Right ventricle myocardium superior (tissue), 1 donor: ENCODE measurements around the gene DICER1. TPM values are rescaled to one million over a fixed set of nuclear protein-coding genes. Genes with fewer than 3 reads are reported as not detected.

Experiments
- ATAC-seq: fragments of 200-7000 bp; cut with Tn5 transposase; one replicate; pipeline ENCODE4 v1.9.1; 2020; ENCODE audit warnings: mild to moderate bottlenecking; ENCODE audit not compliant: poor library complexity
- DNase-seq: peaks from one replicate; pipeline ENCODE4 v3.0.0-alpha.2; 2020
- intact Hi-C: fragments of 100-400 bp; cut with DNase I; formaldehyde crosslinking; loops from one replicate; pipeline ENCODE4 v1.11.2; 2022
- total RNA-seq: library from RNA; stranded (reverse); fragmentation: NEBNext Ultra II Directional; extraction: Animal tissue kit (Norgen Biotek cat#: 25700); gene quantifications from one replicate; pipeline ENCODE4 v1.2.1, GENCODE V29; 2021
- donor health status: DM: no; HTN: yes; CAD: no; lungs with severe emphysema.

Gene DICER1
- total RNA-seq, 1 donor from 2014 or later, result 26.1 TPM

- DNase-seq (no peak), ATAC-seq (no peak)
- intact Hi-C loops, result loop anchor here (10.0 kb wide), 1 partner anchor 323 kb away; no protein-coding TSS in a partner anchor
Observed at GRCh38 chr14:95101736-95102679, 55.3 kb downstream of the DICER1 start.

DNA sequence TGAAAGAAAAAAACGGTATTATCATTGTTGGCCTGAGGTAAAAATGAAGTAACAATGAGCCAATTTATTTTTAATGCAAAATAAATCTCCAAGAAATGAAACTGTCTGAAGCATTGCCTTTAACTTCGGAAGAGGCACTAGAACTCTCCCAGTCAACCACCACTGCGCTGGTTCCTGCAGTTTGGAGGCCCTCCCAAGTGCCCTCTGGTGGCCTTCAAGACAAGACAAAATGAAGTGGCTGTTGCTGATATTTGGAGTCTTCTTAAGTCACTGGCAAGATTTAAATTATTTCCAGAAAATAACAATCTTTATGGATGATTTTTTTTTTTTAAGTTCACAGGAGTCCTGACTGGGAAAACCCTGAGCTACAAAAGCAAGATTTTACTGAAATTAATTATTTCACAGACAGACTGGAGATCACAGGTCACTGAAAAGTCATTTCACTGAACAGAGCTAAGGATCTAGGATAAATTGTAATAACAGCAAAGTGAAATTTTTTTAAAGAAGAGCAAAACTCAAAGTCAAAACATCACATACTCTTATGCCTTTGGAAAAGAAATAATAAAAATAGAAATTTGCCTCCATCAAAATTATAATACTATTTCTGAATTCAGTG, 58.2 kb downstream of the DICER1 start:
- ATAC-seq, result peak; percentile 77
- DNase-seq, result peak; percentile 78
- intact Hi-C loops, result loop anchor here (5.0 kb wide), 1 partner anchor 412 kb away; no protein-coding TSS in a partner anchor

- ATAC-seq (peak; percentile 60), DNase-seq (no peak)
- intact Hi-C loops, result loop anchor here (5.0 kb wide), 1 partner anchor 410 kb away; no protein-coding TSS in a partner anchor
Observed at GRCh38 chr14:95097385-95097784, 59.9 kb downstream of the DICER1 start.

DNA sequence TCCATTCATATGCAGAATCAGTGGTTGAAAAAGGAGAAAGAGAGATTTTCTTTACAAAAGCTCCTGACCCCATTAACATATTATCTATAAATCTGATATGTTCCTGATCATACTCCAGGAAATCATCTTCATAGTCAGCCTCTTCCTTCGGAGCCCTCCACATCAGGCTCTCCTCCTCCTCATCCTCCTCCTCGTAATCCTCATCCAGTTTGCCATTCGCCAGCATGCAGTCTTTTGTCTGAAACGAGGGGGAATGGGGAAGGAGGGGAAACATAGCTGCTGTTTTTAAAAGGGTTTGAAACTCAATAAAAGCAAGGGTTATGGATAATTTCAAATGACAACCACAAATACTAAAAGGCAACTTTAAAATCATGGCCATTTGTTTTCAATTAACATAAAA, 60.9 kb downstream of the DICER1 start:
- ATAC-seq (no peak), DNase-seq (no peak)
- intact Hi-C loops, result loop anchor here (5.0 kb wide), 1 partner anchor 409 kb away; no protein-coding TSS in a partner anchor

- ATAC-seq (peak; percentile 16), DNase-seq (no peak)
- intact Hi-C loops, result loop anchor here (5.0 kb wide), 1 partner anchor 409 kb away; no protein-coding TSS in a partner anchor
Observed at GRCh38 chr14:95095996-95096395, 61.3 kb downstream of the DICER1 start.

- intact Hi-C loops, result no loop called here
Observed at GRCh38 chr14:95092723-95093122, 64.6 kb downstream of the DICER1 start.

GRCh38 chr14:95091581-95091980, 65.7 kb downstream of the DICER1 start:
- DNase-seq (no peak), ATAC-seq (no peak)
- intact Hi-C loops, result no loop called here

More at GRCh38 chr14:95092723-95093122, 64.6 kb downstream of the DICER1 start:
- DNase-seq (no peak), ATAC-seq (no peak)

GRCh38 chr14:95088665-95089064, 68.7 kb downstream of the DICER1 start:
- no peak for ATAC-seq
- intact Hi-C loops, result no loop called here
- DNase-seq, result no peak

DNA sequence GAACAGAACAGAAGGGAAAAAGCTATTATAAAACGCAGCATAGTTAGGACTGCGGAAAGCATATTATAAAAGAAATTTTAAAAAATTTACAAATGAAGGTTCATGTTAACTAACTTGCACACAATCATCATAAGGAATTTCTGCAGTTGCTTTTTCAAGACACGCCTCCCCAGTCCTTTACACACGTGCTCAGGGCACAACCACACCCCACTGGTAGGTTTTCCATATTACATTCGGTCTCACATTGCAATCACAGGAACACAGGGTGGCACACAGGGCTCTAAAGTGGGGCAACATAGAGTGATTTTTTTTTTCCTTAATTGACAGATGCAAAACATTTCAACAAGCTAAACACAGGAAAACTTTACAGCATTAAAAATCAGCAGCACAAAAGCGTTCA, 69.7 kb downstream of the DICER1 start:
- no peak for ATAC-seq
- no peak for DNase-seq
- intact Hi-C loops, result no loop called here

- ATAC-seq (no peak), DNase-seq (no peak)
- intact Hi-C loops, result no loop called here
Observed at GRCh38 chr14:95085321-95085720, 72.0 kb downstream of the DICER1 start.

DNA sequence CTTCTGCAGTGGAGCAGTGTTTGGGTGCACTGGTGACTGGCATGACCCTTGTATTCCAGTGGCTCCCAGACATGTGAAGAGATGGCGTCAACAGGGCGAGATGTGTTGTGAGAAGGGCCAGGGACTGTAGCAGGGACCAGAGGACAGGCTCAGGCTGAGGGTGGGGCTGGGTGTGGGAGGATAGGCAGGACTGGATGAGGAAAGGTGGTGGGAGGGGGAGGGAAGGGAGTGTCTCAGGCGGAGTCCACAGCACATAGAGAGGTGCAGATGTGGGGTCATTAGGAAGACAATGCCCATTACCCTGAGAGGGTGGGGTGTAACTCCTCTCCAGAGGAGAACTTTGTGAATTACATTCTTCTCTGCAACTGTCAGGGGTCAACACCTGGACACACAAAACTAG, 78.5 kb downstream of the DICER1 start:
- DNase-seq (no peak), ATAC-seq (no peak)
- intact Hi-C loops, result no loop called here

- intact Hi-C loops, result no loop called here
- no peak for ATAC-seq
- DNase-seq, result no peak
Observed at GRCh38 chr14:95077345-95077744, 80.0 kb downstream of the DICER1 start.

GRCh38 chr14:95075789-95076188, 81.5 kb downstream of the DICER1 start:
- ATAC-seq (no peak), DNase-seq (no peak)
- intact Hi-C loops, result no loop called here

DNA sequence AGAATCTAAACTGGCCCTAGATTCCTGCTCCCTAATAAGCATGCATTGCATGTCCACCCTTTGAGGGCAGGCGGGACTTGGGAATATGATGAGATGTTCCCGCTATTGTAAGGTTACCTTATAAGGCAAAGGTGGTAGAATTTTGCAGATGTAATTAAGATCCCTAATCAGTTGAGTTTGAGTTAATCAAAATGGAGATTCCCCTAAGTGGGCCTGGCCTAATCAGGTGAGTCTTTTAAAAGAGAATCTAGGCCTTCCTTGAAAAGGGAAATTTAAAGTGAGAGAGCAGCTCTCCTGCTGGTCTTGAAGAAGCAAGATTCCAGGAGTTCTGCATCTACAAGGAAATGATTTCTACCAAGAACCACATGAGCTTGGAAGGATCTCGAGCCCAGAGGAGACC, 83.4 kb downstream of the DICER1 start:
- intact Hi-C loops, result no loop called here
- DNase-seq (no peak), ATAC-seq (no peak)

DNA sequence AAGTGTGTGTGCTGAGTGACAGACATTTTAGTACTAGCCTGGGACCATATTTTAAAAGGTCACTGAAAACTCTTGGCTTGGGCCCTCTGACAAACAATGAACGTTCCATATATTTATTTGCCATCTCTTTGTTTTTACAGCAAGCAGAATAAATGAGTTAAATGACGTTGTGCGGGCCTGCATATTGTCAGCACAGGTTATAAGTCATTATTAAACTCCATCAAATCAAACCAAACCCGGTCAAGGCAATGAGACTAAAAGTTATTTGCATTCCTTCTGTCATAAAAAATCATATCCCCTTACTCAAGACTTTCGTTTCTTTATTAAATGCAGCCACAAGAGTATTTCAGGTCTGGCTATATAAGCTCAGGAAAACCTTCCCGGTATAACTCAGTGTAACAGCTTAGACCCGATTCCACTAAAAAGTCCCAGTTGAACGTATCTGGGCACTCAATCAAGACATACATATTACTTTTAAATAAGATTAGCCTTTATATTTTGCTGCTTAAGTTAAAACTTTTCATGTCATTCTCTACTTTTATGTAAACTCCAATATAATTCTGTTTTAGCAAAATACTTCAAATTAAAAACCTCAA, 84.9 kb downstream of the DICER1 start:
- intact Hi-C loops, result no loop called here
- ATAC-seq, result no peak

DNA sequence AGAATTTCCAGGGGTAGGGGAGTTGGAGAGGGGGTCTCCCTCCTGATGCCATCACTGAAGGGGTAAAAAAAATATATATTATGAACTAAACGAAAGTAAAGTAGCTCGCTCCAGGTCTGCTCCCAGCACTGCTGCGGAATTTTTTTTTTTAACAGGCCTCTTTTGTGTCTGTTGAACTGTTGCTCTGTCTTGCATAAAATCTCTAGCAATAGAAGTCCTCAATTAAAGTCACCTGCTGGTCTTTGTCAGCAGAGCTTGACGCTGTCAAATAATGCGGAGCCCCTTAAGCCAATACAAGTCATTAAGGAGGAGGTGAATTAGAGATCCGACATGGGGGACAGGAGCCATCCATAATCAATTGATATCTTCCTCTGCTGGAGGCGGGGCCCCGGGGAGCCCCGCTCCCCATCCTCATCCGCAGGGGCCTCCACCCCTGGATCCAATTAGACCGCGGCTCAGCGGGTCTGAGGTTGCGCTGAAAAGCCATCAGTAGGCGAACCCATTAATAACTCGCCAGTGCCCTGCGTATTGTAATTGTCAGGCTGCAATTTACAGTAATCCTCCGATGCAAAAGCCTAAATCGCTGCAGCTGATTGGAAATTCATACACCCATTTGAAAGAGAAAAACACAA, 85.6 kb downstream of the DICER1 start:
- intact Hi-C loops, result no loop called here
- DNase-seq (no peak), ATAC-seq (no peak)

More for the DNA sequence above, 84.9 kb downstream of the DICER1 start:
- DNase-seq, result no peak

DNA sequence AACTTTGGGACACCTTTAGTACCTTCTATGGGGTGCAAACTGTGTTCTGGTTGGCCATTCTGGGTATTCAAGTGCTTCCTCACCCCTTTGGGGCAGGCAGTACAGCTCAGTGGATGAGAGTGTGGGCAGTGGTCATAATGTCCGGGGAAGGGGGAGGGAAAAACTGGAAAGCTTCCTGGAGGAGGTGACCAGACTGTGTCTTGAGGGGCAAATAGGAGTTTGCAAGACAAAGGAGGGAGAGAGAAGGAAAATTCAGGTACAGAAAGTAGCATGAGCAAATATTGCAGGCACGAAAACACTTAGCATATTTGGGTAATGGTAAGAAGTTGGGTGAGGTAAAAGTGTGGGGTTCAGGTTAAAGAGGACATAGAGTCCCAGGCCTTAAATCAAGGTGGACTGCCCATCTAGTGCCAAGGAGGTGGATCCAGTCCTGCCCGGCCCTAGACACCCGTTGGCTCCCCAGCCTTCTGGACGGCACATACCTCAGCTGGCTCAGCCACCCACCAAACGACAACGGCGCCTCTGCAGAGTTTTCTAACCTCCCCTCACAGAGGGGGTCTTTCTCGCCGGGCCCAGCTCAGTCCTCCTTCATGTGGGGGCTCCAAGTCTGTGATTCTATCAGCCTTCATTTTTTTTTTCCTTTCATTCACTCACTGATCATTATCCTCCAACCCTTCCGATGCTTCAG, 86.4 kb downstream of the DICER1 start:
- DNase-seq, result no peak
- ATAC-seq, result no peak
- intact Hi-C loops, result no loop called here

DNA sequence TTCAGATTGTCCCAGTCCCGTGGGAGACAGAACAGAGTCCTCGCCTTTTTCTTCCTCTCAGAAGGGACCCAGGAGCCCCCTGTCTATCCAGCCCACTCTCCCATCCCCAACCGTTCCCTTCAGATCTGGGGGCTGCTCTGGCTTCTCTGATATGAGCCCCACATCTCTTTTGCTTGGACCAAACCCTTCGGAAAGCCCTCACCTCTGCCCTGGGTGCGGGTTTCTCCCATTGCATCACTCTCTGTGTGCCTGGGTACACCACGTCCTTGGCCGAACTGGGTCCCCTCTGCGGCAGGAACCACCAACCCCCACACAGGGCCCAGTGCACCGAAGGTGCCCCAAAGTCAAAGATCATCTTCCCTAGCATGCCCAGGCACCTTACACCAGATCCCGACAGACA, 87.8 kb downstream of the DICER1 start:
- ATAC-seq, result no peak
- intact Hi-C loops, result no loop called here

More for the DNA sequence above, 87.8 kb downstream of the DICER1 start:
- DNase-seq, result no peak
